Tibial nerve (tissue), 3 donors: ENCODE measurements around the gene LRRC8C.

ENCODE experiments used
- CTCF ChIP-seq, 5 experiments: fragments of 200-600 bp in 3 of 5; fragments of 450-650 bp in 2 of 5; sonication (generic) in 3 of 5; IDR thresholded peaks; one replicate each; pipeline ENCODE4 v1.5.1; 2016 to 2019; ENCODE audit warnings: antibody characterized with exemption in 5 of 5, mild to moderate bottlenecking in 3 of 5, moderate library complexity in 2 of 5
- POLR2A ChIP-seq, 2 donors: fragments of 450-650 bp; IDR thresholded peaks; one replicate each; pipeline ENCODE4 v1.6.1; 2017; ENCODE audit warnings: antibody characterized with exemption in 2 of 2, mild to moderate bottlenecking in 2 of 2, moderate library complexity in 2 of 2

DNA sequence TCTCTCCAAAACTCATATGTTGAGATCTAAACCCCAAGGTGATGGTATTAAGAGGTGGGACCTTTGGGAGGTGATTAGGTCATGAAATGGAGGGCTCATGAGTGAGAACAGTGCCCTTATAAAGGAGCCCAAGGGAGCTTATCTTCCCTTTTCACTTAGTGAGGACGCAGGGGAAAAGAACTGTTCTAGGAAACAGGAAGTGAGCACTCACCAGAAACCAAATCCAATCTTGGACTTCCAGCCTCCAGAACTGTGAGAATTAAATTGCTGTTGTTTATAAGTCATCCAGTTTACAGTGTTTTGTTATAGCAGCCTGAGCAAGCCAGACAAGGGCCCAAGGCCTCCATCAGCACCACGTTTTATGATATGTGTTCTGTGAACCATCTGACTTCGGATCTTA is 127.6 kb downstream of the LRRC8C start:
- TF ChIP-seq POLR2A (IDR thresholded peaks at IDR 0.05) (no peak), CTCF (IDR thresholded peaks at IDR 0.05) (no peak)
